CD4-positive, alpha-beta T cell treated with Interleukin-2 at 100 ng/mL for 4 hours (primary cell): ENCODE measurements around the gene PRRX1.

ENCODE experiments used
- DNase-seq: peaks from one replicate; pipeline ENCODE4 v3.0.0-alpha.2; 2020; ENCODE audit warnings: low spot score

The PRRX1 gene

DNA sequence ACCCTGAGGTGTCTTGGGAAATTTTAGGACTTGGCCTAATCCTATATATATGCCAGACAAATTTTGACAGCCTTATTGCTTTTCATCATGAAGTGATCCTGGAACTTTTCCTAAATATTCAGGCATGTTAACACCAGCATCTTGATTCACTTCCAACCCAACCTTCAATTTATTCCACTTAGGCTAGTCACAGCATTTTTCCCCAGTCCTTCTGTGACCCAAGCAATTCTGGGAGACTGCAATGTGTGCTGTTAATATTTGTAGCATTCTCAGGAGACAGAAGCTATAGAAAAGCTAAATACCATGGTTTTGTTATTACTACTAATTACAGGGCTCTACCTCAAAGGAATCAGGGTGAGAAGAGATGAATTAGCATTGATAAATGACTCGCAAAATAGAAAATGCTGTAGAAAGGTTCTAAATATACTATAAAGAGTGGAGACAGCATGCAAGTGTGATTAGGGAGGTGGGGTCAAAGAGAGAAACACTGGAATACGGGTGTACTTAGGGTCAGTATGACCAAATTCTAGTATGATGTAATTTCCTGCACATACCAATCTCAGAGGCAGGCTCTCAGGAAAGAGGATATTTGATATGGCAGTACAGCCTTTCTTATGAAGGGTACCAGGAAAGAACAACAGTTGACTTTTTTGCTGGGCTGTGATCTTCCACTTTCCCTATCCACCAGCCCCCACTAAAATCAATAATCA, 29.1 kb downstream of the PRRX1 start:
- DNase-seq: no peak

DNA sequence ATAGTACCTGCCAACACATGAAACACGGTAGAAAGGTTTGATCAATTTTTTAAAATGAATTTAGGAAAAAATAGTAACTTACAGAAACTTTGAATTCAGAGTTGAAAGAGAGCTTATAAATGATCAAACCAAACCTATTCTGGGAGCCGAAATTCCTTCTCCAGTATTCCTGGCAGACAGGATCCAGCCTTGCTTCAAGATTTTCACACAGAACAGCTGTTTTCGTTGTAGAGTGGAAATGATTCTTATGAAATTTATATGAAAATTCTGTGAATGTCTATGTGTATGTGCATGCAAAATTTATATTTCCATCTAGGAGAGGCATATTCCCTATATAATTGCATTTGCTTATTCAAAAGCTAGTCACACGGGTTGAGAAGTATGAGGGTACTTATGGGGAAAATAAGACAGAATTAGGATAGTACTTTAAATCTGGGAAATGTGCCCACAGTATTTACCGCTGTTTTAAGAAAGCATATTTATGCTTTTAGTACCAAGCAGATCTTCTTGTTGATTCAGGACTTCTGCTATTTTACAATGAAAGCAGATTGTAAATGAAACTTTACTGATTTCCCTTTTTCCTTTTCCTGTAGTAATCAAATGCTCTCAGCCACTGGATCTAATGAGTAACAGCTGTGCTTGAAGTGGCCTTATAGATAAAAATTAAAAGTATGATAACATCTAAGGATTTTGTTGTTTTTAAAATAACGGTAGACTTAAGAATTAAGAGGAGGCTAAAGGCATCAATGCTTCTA, 30.4 kb downstream of the PRRX1 start:
- DNase-seq: no peak

DNA sequence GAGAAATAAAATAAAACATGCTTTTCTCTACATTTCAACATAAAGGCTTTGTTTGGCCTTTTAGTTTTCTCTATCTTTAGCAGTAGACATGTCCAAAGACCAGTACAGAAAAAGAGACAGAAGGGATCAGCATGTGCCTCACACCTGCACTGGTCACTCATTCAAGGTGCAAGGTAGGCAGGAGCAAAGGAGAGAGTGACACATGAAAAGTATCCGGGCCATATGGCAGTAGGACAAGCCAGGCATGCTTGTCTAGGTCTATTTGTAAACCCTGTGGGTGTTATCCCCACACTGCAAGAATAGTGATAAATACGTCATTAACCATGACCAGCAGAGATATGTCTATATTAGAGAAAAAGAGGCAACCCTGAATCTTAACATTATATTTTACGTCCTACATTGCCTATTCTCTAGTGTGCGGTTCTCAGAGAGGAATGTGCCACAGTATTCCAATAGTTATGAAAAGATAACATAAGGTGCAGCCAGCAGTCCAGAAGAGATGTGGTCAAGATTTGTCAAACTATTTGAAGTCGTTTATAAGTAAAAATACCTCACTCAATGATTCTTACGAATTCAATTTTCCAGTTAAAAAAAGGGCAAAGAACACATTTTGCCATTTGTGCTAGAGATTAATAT, 32.1 kb downstream of the PRRX1 start:
- DNase-seq: no peak

DNA sequence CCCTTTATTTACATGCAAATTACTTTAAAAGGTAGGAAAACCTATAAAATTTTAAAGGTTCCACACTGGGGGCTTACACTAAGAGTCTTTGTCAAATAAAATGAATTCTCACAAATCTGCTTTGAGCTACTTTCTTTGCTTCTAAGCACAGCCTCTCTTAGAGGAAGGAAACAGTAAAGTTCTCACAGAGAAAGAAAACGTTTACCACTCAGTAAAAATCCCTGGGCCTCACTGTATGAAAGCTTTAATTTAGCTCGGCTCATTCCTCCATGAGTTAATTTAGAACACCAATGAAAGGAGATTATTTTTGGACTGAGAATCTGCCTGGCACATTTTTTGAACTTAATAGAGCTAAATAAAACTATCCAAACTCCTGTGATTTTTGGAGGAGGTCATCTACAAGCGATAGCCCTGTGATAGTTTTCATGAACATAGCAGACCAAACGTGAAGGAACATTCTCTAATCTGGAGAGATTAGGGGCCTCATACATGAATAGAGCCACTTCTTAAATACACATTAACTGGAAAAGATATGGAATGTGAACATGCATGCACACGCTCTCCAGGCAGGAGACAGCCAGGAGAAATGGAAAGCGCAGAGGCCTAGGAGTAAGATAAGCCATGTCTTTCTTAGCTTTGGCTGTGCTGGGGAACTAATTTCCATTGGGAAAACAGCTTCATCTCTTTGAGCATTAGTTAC, 32.8 kb downstream of the PRRX1 start:
- no peak for DNase-seq

DNA sequence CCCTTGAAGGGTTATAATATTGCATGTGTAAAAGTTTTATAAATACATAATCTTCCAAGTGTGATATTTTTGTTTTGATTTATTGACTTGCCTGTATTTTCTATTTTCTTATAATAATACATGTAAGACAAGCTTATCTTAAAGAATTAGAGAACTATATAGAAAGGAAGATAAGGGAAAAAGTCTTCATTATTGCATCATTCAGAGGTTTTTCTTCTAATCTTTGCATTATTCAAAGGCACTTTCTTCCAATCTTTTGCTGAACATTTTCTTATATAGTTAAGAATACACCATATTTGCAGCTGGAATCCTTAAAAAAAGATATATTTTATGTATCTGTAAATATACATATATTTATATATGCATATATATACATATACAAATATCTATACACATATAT, 33.4 kb downstream of the PRRX1 start:
- DNase-seq: no peak

DNA sequence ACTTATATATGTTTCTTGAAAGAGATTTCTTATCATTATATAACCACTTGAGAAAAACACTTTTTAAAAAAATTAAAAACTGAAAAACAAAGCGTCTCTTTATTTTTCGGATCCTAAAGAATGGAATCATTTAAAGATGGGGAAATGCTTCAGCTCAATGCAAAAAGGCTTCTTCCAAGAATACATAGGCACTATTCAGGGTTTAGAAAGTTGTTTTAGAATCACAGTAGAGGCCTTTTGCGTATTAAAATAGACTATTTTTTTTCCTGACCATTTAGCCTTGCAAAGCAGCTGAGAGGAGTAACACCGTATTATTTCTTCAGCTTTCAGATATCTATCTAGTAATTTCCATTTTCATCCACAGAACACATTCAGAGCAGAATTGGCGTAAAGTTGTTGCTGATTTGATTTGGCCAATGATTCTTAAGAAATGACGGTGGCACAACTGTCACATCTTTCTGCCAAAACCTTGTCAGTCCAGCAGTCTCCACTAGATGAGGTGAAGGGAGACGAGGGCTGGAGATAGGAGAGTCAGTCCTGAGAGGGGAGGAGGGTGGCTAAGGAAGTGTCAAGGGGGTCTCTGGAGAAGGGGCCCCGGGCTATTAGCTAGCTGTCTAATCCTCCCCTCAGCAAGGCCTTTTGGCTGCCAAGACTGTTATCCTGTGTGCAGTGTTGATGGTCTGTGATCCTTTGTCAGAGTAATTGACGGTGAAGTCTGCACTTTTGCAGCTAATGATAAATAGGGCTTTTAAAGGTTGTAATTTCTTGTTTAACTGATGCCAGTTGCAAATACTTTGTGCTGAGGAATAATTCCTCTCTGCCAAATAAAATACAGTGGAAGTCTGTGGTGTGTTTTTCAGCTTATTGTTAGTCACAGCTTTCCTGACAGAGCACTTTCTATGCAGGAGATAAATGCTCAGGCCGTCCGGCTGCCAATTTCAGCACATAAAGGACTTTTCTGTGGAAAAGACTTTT, 34.7 kb downstream of the PRRX1 start:
- DNase-seq: no peak

DNA sequence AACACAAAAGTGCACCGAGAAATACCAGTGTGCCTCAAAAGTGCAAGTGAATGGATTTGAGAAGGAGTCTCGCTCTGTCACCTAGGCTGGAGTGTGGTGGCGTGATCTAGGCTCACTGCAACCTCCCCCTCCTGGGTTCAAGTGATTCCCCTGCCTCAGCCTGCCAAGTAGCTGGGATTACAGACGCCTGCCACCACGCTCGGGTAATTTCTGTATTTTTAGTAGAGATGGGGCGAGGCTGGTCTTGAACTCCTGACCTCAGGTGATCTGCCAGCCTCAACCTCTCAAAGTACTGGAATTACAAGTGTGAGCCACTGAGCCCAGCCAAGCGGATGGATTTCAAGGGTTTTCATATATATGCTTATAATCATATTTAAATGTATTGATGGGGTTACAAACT, 35.8 kb downstream of the PRRX1 start:
- no peak for DNase-seq

DNA sequence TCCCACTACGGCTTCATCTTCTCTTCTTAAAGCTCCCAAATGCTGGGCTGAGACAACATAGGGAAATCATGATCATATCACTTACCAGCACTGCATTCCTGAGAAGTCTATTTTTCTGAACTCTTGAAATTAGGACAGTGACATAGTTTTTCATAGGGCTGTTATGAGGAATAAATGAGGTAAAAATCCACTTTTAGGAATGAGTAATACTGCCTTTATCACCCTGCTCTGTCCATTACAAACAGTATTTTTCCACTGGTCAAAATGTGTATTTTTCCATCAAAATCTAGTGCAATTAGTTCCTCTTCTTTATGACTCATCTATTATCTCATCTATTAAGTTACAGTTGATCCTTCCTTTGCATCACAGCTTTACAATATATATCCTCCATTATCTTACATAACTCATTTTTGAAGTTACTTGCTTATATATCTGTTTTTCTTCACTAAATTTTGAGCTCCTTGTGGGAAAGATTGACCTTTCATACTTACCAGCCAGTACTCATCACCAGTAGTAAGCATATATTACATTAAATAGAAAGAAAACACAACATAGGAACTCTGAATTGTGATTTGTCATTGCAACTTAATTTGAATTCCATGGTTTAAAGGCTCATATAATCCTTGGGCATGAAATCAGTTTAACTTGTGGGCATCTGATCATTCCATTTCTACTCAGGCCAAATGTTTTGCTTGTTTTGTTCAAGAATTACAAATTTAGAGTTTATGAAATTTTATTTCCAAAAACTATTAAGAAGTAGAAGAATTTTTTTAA, 37.1 kb downstream of the PRRX1 start:
- no peak for DNase-seq

DNA sequence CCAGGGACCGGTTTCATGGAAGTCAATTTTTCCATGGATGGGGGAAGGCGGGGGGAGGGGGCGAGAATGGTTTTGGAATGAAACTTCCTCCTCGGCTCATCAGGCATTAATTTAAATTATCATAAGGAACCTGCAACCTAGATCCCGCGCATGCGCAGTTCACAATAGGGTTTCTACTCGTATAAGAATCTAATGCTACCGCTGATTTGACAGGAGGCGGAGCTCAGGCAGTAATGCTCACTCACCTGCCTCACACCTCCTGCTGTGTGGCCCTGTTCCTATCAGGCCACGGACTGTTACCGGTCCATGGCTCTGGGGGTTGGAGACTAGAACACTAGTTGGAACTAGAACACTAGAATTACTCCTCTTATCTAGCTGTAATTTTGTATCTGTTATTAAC, 38.0 kb downstream of the PRRX1 start:
- no peak for DNase-seq

DNA sequence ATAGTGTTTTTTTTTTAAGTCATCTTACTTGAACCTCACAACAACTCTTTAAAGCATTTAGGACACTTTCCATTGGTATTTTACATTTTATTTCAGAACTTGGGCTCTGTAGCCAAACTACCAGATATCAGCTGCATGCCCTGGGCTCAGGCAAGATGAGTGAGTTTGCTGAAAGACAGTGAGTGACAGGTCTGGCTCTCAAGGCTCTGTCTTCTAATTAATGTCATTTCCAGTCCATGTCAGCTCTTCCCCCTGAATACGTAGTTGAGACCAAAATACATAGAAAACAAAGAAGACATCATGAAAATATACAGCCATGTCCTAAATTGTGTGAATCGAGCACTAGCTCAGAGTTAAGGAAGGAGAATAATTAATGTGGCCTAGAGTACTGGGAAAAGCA, 39.7 kb downstream of the PRRX1 start:
- no peak for DNase-seq

DNA sequence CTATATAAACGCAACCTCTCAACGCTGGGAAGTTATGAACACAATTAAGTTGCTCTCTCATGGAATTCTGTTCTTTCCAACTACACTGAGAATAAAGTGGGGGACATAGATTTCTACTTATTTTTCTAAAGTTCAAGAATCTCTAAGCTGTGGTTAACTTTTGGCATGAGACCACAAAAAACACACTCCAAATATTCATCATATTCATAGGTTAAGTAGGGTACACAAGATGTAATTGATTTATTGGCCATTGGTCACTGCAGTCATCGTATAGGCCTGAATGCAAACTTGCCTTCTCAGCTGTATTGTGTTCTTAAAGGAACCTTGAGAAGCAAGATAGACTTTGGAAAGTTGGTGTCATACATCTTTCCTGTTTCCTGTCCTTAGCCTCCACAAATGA, 40.3 kb downstream of the PRRX1 start:
- no peak for DNase-seq

DNA sequence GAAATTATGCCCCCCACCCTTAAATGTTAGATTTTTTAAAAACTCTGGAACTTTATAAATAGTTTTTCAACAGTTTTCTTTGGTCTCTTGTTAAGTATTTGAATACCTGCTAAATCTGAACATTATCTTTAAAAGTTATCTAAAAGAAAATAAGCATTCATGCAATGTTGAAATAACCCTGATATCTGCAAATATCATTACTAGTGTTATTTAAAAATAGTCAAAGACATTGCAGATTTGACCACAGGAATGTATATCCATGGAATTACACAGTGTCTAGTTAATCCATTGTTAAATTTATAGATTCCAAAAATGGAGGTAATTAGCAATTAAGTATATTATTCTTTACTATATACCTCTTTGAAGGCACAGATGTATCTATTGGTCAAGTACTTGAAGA, 42.0 kb downstream of the PRRX1 start:
- DNase-seq: no peak

DNA sequence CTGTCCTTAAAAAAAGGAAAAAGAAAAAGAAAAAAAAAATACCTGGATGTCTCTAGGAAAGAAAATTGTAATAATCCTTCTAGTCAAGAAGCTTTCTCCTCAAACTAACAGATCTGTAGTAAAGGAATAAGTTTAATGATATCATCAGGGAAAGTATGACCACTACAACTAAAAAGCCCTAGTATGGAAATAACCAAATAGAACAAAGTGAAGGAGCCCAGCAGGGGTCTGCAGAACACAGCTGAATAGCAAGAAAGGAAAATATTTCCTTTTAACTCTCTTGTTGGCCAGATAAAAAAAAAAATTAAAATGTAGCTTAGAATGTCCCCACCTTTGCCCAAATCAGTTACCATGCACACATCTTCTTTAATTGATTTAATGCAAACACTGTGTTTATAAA, 43.2 kb downstream of the PRRX1 start:
- DNase-seq: no peak

DNA sequence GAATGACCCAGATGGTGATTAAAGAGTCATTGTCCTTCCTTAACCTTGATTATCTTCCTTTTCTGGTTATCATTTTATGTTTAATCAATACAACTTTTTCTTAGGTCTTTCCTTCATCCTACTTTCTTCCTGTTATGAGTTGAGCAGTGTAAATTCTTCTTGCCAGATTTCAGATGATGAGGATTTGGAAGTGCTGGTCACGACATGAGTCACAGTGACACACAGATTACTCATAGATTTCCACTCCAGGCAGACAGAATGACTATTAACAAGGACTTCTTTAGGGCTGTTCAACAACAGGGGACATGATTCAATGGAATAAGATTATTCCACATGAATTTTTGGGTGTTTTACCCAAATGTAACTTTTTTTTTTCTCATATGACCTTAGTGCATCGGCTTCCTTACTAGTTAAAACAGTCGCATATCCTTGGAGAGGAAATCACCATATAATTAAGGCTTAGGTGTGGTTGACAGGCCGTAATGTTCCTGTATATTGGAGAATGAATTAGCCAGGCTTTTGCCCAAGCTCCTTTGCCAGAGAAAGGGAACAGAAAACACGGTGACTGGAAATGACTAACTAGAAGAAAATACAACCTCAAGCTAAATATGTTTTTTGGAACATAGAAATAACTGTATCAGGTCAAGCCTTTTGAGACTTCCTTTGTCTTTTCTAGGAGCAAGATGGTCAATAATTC, 44.2 kb downstream of the PRRX1 start:
- no peak for DNase-seq

DNA sequence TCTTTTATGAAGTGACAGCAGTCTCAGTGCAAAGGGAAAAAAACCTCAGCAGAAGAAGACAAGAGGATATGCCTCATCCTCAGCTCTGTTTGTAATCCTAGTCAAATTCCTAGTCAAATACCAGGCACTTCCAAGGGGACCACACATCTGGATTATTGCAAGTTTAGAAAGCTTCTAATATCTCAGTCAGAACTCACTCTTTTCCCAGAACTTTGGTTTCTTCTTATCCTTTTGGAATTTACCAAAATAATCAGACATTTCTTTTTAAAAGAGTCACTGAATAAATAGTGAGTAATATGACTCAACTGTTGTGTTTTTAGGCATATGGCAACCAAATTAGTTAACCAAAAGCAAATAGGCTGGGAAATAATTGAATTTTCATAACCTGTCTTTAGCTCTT, 47.8 kb downstream of the PRRX1 start:
- DNase-seq: no peak

DNA sequence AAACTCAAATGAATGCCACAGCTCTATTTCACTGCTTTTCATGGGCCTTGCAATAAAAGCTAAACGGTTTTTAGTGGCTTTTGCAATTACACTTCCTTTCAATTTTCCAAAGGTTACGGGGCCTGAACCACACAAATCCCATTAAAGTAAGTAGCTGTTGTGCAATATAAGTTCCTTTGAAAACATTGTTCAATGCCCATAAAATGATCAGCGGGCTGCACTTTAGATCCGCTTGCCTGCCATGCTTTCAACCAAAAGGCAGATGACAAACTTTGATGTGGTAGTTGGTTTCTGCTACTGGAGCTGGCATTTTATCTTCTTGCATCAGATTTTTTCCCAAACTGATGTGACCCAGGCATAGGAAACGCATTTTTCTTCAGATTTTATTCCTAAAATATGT, 50.2 kb downstream of the PRRX1 start:
- DNase-seq: no peak

DNA sequence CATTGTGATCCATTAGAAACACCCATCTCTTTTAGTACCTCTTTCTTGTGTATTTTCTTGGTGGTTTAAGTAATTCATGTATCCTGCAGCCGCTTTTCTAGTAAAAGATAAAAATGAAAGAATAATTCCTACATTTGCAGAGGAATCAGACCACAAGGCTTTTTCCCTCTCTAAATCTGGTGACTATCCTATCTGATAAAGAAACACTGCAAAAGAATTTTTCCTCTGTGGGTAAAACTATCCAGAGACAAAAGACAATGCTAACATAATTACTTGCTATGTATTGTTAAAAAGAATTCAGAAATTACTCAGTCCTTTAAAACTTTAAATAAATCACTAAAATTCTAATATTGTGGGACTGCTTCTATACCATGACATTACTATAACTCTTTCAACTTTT, 51.0 kb downstream of the PRRX1 start:
- DNase-seq: no peak

DNA sequence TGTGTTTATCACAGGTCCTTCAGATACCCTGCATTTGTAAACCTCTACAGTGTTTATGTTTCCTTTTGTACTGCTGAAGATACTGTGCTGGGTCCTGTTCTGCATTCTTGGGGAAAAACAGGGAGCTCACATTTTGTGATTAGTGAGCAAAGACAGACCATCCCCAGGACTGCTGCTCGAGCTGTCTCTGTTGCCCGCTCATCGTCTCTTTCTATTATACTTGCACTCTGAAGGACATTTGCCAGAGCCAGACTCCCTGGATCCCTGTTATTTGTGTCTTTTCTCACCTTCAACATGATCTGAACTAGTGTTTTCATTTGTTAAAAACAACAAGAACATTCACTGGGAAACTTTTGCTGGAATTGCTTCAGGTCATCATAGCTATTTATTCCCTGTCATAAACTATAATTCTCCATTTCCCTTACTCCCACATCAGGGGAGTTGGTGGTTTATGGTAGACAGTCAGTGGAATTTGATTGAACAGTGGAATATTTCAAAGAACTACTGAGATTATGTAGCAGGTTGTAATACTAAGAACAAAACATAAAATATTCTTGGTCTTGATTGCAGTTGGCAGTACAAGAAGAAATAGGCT, 53.0 kb downstream of the PRRX1 start:
- DNase-seq: no peak

DNA sequence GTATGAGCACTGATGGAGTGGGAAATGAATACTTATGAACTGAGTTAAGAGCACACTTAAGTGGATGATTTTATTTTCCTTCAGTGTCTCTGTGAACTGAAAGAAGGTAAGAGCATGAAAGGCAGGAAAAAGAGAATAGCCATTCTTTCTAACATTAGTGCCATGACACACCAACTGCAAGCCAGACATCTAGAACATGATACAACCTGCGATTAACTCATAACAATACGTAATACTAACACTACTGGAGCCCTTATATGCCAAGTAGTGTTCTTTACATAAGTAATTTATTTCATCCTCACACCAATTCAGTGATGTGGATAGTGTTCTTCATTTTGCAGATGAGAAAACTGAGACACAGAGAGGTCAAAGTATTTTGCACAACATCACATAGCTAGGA, 56.7 kb downstream of the PRRX1 start:
- DNase-seq: no peak

DNA sequence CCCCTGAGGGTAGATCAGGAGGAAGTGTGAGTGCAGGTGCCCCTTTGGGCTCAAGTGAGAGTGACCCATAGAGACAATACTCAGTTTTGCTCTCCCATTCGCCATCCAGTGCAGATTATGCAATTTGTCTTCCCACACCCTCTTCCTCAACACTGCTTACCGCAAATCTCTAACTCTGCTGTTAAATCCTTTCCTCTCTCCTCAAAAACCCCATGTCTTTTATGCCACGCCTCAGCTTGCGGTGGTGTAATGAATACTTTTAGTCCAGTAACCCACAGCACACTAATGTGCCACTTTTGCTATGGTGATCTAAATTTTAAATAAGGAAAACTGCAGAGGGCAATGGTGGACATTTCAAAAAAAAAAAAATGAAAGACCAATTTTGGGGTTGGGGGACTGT, 57.7 kb downstream of the PRRX1 start:
- DNase-seq: no peak
